22Rv1 (cell line): ENCODE measurements around the gene RRP12.

ENCODE experiments used
- ZFX ChIP-seq: fragments of 450-650 bp; IDR thresholded peaks from 2 replicates; pipeline ENCODE4 v1.6.1; 2017; ENCODE audit warnings: antibody characterized with exemption, borderline replicate concordance
- TF ChIP-seq, protein P1 (sequence below): fragments of 450-650 bp; IDR thresholded peaks from 2 replicates; pipeline ENCODE4 v1.5.1; 2017; ENCODE audit warnings: mild to moderate bottlenecking

DNA sequence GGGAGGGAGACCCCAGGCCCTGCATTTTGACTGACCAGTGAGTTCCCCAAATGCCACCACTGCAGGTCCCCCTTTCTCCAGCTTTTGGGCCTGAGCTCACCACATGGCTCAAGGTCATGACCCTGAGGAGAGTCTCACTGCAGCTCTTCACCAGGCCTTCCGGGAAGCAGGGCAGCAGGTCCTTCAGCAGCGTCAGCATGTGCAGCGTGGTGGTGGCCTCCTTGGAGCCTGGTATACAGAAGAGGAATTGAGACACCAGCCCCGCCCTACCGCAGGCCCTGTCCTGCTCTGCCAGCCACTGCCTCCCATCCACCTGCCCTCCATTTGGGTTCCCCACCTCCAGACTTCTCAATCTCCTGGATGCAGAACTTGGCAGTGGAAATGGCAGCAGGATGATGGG is 13.0 kb downstream of the RRP12 start:
- TF ChIP-seq, protein P1, sequence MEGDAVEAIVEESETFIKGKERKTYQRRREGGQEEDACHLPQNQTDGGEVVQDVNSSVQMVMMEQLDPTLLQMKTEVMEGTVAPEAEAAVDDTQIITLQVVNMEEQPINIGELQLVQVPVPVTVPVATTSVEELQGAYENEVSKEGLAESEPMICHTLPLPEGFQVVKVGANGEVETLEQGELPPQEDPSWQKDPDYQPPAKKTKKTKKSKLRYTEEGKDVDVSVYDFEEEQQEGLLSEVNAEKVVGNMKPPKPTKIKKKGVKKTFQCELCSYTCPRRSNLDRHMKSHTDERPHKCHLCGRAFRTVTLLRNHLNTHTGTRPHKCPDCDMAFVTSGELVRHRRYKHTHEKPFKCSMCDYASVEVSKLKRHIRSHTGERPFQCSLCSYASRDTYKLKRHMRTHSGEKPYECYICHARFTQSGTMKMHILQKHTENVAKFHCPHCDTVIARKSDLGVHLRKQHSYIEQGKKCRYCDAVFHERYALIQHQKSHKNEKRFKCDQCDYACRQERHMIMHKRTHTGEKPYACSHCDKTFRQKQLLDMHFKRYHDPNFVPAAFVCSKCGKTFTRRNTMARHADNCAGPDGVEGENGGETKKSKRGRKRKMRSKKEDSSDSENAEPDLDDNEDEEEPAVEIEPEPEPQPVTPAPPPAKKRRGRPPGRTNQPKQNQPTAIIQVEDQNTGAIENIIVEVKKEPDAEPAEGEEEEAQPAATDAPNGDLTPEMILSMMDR, result no peak
- TF ChIP-seq ZFX, result no peak
